Muscle layer of colon (tissue), 2 donors: Measurements from ENCODE around the gene GC.
"Not testable (repeated sequence)": the region's sequence is repeated elsewhere in the genome, so short reads cannot be mapped to it uniquely, and the experiment has no call there.

Source experiments
- H3K27ac ChIP-seq: one replicate; pipeline ENCODE4 v1.7.0; 2013; ENCODE audit warnings: low read depth, mild to moderate bottlenecking, low read length, moderate library complexity
- H3K27me3 ChIP-seq, 2 donors: one replicate each; pipeline ENCODE4 v1.7.0; 2013; ENCODE audit warnings: low read length in 2 of 2, mild to moderate bottlenecking in 2 of 2; ENCODE audit not compliant: insufficient read depth in 2 of 2, control insufficient read depth in 1 of 2
- H3K36me3 ChIP-seq: one replicate; pipeline ENCODE4 v1.7.0; 2013; ENCODE audit warnings: mild to moderate bottlenecking, low read length; ENCODE audit not compliant: insufficient read depth
- H3K4me1 ChIP-seq: one replicate; pipeline ENCODE4 v1.7.0; 2013; ENCODE audit warnings: mild to moderate bottlenecking, low read length; ENCODE audit not compliant: insufficient read depth
- H3K4me3 ChIP-seq, 2 donors: one replicate each; pipeline ENCODE4 v1.7.0; 2013; ENCODE audit warnings: low read length in 2 of 2, low read depth in 1 of 2, mild to moderate bottlenecking in 1 of 2, moderate library complexity in 1 of 2
- H3K9ac ChIP-seq: one replicate; pipeline ENCODE4 v1.7.0; 2013; ENCODE audit warnings: low read length
- H3K9me3 ChIP-seq: one replicate; pipeline ENCODE4 v1.7.0; 2013; ENCODE audit warnings: mild to moderate bottlenecking, low read length
- donor health status: abdominal sarcoma.
- donor health status: Adenocarcinoma of cecum.

GC gene

DNA sequence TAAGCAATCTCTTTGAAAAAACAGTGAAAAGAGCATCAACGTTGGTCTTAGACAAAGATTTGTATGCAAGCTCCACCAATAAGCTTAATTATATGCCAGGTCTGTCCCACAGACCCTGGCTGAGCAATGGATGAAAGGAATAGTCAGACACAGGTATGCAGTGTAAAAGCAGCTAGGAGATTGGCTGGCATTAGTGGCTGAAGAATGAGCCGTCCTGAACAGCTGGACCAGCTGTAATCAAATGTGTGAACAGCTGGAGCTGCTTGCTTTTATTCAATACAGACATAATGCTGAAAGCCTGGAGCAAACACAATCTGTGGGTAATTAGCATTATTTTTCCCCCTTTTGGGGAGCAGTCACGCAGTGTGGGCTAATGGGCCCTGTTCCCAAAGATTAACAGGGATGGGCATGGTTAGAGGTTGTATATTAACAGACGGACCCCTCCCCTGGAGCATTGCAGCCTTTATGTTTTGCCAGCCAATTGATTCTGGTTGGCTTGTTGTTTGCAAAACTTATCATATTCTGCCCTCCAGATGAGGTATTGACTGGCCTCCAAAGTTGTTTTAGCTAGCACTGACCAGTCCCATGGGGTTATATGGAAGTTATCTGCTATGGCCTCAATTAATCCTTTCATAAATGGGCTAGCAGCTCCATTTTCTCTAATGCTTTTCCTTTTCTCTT, 20.3 kb upstream of the GC start:
- not testable (repeated sequence) for H3K9me3 ChIP-seq, H3K27me3 ChIP-seq, H3K4me1 ChIP-seq, H3K4me3 ChIP-seq, H3K9ac ChIP-seq, H3K36me3 ChIP-seq, H3K27ac ChIP-seq

DNA sequence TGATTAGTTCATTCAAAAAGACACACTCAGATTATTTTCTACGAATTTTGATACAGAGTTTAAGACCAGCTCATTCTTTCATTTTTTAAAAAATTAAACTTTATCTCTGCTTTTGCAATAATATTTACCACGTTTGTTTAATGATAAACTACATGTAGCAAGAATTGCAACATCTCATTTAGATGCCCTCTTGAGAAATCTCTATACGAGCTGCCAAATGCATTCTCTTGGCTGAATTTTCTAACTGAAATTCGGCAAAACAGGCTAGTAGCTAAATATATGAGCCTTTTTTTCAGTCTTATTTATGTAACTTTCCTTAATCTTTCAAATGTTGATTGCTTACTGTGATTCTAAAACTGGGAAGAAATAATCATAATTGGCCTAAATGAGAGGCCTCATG, 2.1 kb upstream of the GC start:
- no peaks in the 10 kb centered on the region for H3K36me3 ChIP-seq
- no peaks in the 10 kb centered on the region for H3K27me3 ChIP-seq
- no peak overlapping the region for H3K9ac ChIP-seq
- no peaks in the 10 kb centered on the region for H3K4me1 ChIP-seq
- H3K4me3 ChIP-seq = no peak overlapping the region
- no peak overlapping the region for H3K27ac ChIP-seq
- no peaks in the 10 kb centered on the region for H3K9me3 ChIP-seq

DNA sequence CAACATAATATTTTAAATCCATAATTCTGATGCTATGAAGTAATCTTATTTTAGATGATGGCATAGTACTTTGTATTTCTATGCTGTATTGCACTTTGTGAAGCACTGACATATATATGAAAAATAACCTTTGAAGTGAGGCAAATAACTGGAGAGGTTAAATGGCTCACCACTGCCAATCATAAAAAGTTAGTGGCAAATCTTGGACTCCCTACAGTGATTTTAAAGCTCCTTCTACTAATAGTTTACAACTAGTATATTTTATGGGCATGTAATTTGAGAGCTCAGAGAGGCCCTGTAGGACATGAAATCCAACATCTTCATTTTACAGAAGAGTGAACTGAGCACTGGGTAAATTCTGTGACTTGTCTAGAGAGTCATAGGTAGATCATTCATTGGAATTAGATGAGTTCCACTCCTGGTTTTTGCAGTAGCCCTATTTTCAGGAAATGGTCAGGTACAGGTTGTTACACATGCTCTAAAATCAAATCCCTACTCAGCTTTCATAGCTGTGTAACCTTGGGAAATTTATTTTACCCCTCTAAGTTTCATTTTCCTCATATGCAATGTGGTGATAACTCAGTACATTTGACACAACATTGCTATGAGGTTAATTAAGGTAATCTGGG, 804 bp upstream of the GC start:
- no peak overlapping the region for H3K27ac ChIP-seq
- no peaks in the 10 kb centered on the region for H3K27me3 ChIP-seq
- H3K9me3 ChIP-seq = no peaks in the 10 kb centered on the region
- H3K36me3 ChIP-seq = no peaks in the 10 kb centered on the region
- H3K4me1 ChIP-seq = no peaks in the 10 kb centered on the region
- no peak overlapping the region for H3K9ac ChIP-seq
- H3K4me3 ChIP-seq = no peak overlapping the region

DNA sequence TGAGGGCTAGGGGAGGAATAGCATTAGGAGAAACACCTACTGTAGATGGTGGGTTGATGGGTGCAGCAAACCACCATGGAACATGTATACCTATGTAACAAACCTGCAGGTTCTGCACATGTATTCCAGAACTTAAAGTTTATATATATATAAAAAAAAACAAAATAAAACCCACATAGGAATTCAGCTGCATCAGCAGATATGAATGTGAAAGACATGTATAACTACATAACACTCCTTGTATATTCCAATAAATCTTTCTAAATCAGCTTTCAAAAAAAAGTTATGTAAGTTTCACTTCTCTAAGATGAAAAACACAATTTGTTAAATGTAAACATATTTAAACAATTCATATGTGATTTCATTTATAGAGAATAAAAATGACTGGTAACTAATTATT, 6.0 kb downstream of the GC start:
- Histone ChIP-seq H3K4me1 (no peaks in the 10 kb centered on the region), H3K4me3 (no peak overlapping the region), H3K27ac (no peak overlapping the region), H3K9ac (no peak overlapping the region), H3K36me3 (no peaks in the 10 kb centered on the region), H3K9me3 (no peaks in the 10 kb centered on the region), H3K27me3 (no peaks in the 10 kb centered on the region)

DNA sequence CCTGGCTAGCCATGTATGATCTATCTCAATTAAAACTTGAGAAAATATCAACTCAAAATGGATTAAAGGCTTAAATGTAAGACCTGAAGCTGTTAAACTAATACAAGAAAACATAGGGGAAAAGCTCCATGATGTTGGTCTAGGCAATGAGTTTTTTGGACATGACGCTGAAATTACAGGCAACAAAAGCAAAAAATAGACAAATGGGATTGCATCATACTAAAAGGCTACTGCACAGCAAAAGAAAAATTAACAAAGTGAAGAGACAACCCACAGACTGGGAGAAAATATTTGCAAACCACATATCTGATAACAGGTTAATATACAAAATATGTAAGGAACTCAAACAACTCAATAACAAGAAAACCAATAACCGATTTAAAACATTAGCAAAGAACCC, 8.4 kb downstream of the GC start:
- Histone ChIP-seq H3K9ac (no peak overlapping the region), H3K36me3 (no peaks in the 10 kb centered on the region), H3K27me3 (no peaks in the 10 kb centered on the region), H3K9me3 (no peaks in the 10 kb centered on the region), H3K4me1 (no peaks in the 10 kb centered on the region), H3K27ac (no peak overlapping the region), H3K4me3 (no peak overlapping the region)

DNA sequence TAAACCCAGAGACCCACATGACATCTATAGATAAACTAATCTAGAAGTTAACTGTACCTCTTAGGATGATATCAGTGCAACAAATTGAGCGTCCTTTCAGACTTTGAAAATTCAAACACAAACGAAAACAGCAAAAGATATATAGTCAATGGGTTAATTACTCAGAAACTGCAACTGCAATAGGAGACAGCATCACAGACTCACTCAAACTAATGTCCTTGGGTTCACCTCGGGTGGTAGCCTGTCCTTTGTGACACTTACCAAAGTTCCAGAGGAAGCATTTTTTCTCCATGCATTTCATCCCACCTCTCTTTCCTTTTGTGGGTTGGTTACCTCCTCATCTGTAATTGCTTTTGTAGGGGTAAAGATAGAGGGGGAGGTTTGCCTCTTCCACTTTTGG, 9.7 kb downstream of the GC start:
- H3K4me3 ChIP-seq = no peak overlapping the region
- no peaks in the 10 kb centered on the region for H3K9me3 ChIP-seq
- H3K27me3 ChIP-seq = no peaks in the 10 kb centered on the region
- no peaks in the 10 kb centered on the region for H3K36me3 ChIP-seq
- no peak overlapping the region for H3K9ac ChIP-seq
- no peak overlapping the region for H3K27ac ChIP-seq
- H3K4me1 ChIP-seq = no peaks in the 10 kb centered on the region

DNA sequence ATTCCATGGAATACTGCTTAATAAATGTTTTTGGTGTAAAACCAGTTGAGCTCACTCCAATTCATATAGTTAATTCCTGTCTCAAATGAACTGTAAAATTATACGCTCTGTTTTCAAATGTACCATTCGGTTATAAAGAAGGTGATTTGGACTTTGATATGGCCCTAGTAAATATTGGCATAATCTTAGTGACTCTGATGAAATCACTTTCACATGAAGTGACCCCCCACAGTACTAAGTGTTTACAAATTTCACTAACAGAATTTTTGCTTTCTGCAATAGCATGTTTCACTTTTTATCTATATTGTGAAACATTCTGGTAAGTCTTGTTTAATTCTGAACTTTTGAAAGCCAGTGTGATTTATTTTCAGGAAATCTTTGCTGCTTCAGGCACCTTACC, 10.9 kb downstream of the GC start:
- Histone ChIP-seq H3K4me3 (no peak overlapping the region), H3K36me3 (no peaks in the 10 kb centered on the region), H3K27me3 (no peaks in the 10 kb centered on the region), H3K9ac (no peak overlapping the region), H3K27ac (no peak overlapping the region), H3K4me1 (no peaks in the 10 kb centered on the region), H3K9me3 (no peaks in the 10 kb centered on the region)

DNA sequence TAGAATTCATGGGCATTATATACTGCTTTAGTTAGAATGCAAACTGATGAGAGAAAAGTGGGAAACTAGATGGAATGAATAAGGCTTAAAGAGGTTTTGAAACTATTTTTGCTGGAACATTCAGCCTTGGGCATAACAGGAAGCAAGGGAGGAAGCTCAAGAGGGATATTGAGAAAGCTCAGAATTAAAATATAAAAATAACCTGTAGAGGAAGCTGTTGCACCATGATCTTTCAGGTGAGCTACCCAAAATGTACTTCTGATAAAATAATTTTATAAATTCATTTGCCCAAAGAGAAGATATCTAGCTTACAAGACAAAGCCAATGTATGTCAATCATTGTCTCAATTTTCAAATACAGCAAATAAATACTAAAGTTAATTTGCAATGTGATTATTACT, 11.3 kb downstream of the GC start:
- H3K27ac ChIP-seq = no peak overlapping the region
- no peaks in the 10 kb centered on the region for H3K27me3 ChIP-seq
- no peaks in the 10 kb centered on the region for H3K4me1 ChIP-seq
- no peak overlapping the region for H3K9ac ChIP-seq
- H3K4me3 ChIP-seq = no peak overlapping the region
- no peaks in the 10 kb centered on the region for H3K36me3 ChIP-seq
- H3K9me3 ChIP-seq = no peaks in the 10 kb centered on the region

DNA sequence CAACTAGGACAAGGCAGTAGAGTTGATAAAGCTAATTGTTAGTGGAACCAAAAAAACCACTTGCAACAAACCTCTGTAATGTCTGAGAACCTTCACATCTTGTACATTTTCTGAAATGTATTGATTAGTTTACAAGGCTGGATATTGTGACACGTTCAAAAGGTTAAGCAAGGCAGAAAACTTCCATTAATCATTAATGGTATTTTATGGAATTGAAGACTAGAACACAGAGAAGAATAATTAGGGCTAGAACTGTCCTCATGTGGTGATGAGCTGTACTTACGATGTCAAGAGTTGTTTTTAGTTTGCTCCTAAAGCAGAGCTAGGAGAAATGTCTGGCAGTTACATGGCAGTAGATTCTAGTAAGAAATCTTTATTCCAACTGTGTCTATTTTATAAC, 12.3 kb downstream of the GC start:
- Histone ChIP-seq H3K4me1 (no peaks in the 10 kb centered on the region), H3K9me3 (no peaks in the 10 kb centered on the region), H3K4me3 (no peak overlapping the region), H3K27me3 (no peaks in the 10 kb centered on the region), H3K9ac (no peak overlapping the region), H3K36me3 (no peaks in the 10 kb centered on the region), H3K27ac (no peak overlapping the region)

DNA sequence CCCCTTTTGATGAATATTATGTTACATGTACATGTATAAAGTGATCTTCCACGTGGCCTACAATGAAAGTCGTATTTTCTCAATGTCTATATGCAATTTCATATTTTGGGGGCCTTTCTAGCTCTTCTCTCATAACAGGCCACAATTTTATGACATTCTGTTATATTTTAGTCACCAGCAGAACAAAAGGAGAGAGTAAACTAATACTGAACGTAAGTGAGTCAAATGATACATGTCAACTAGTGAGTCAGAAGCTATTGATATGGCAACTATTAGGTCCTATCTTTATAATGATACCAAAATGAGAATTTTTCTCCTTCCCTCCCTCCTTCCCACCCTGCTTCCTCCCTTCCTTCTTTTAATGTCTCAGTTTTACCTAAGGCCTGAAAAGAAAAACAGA, 14.4 kb downstream of the GC start:
- no peaks in the 10 kb centered on the region for H3K27me3 ChIP-seq
- H3K9me3 ChIP-seq = no peaks in the 10 kb centered on the region
- no peak overlapping the region for H3K9ac ChIP-seq
- no peaks in the 10 kb centered on the region for H3K4me1 ChIP-seq
- H3K27ac ChIP-seq = no peak overlapping the region
- H3K36me3 ChIP-seq = no peaks in the 10 kb centered on the region
- no peak overlapping the region for H3K4me3 ChIP-seq

DNA sequence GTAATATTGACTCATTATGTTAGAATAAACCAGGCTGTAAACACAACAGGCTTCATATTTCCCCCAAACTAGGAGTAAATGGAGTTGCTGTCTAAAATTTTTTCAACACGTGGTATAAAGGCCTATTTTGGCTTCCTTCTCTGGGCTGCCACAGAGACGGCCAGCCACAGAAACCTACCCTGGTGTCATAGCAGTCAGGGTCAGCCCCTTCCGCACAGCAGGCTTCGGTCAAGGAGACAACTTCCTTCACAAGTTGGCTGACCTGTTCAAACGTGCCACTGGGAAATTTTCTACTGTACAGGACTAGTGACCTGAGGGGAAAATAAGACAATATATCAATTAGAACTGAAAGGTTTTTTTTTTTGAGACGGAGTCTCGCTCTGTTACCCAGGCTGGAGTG, 15.8 kb downstream of the GC start:
- Histone ChIP-seq H3K4me3 (no peak overlapping the region), H3K9me3 (no peaks in the 10 kb centered on the region), H3K27me3 (no peaks in the 10 kb centered on the region), H3K36me3 (no peaks in the 10 kb centered on the region), H3K27ac (no peak overlapping the region), H3K9ac (no peak overlapping the region), H3K4me1 (no peaks in the 10 kb centered on the region)

DNA sequence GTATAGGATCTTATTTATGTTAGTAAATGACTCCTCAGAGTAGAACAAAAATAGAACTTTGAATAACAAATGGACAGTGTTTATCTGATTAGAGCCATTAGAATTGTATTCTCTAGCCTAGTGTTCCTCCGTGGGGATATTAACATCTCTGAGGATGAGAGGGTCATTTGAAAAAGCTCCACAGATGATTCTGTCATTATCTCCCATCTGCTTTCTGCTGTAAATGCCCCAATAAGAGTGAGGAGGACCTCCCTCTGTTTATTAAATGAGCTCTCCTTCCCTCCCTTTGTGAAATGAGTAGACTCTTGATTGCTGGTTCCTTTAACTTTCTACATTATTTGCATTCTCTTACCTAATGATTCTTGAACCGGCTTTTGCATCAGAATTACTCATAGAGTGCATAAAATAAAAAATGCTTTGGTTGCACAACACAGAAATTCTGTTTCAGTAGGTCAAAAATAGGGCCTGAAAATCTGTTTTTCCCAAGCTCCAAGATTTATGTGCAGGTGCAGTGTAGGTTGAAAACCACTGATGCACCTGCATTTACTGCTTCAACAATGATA, 18.0 kb downstream of the GC start:
- Histone ChIP-seq H3K27me3 (no peaks in the 10 kb centered on the region), H3K36me3 (no peaks in the 10 kb centered on the region), H3K4me1 (no peaks in the 10 kb centered on the region), H3K4me3 (no peak overlapping the region), H3K9ac (no peak overlapping the region), H3K27ac (no peak overlapping the region), H3K9me3 (no peaks in the 10 kb centered on the region)
